OCI-LY3 (cell line): ENCODE data around the gene VSX1.

Experiments
- EZH2phosphoT487 ChIP-seq: fragments of 200-600 bp; shearing (Covaris generic); IDR thresholded peaks from 2 replicates; pipeline ENCODE4 v1.6.1; 2018; ENCODE audit warnings: antibody characterized with exemption, mixed run types, low read depth
- TF ChIP-seq, protein P1 (sequence below): fragments of 200-600, 300-600 bp; sonication (generic); IDR thresholded peaks from 2 replicates; pipeline ENCODE4 v1.5.1; 2014; ENCODE audit warnings: antibody characterized with exemption, low read length, low read depth

- TF ChIP-seq, protein P1, sequence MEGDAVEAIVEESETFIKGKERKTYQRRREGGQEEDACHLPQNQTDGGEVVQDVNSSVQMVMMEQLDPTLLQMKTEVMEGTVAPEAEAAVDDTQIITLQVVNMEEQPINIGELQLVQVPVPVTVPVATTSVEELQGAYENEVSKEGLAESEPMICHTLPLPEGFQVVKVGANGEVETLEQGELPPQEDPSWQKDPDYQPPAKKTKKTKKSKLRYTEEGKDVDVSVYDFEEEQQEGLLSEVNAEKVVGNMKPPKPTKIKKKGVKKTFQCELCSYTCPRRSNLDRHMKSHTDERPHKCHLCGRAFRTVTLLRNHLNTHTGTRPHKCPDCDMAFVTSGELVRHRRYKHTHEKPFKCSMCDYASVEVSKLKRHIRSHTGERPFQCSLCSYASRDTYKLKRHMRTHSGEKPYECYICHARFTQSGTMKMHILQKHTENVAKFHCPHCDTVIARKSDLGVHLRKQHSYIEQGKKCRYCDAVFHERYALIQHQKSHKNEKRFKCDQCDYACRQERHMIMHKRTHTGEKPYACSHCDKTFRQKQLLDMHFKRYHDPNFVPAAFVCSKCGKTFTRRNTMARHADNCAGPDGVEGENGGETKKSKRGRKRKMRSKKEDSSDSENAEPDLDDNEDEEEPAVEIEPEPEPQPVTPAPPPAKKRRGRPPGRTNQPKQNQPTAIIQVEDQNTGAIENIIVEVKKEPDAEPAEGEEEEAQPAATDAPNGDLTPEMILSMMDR: no peak
- TF ChIP-seq EZH2phosphoT487: no peak
Measured at GRCh38 chr20:25099601-25100140, 17.7 kb upstream of the VSX1 start.
